SK-N-SH treated with all-trans-retinoic acid at 6 μM for 48 hours (cell line): ENCODE results near the gene GRIA1.

Source experiments
- ARNTL ChIP-seq: fragments of 450-650 bp; formaldehyde crosslinking; IDR thresholded peaks from 2 replicates; pipeline ENCODE4 v1.5.0; 2020; ENCODE audit warnings: low read depth, mild to moderate bottlenecking, moderate library complexity, borderline replicate concordance
- CREB5 ChIP-seq: fragments of 250-450 bp; sonication (Bioruptor Pico); IDR thresholded peaks from 2 replicates; pipeline ENCODE4 v1.5.1; 2020; ENCODE audit warnings: low read depth, mild to moderate bottlenecking, moderate library complexity
- ESRRG ChIP-seq: fragments of 250-450 bp; sonication (Bioruptor Pico); IDR thresholded peaks from 2 replicates; pipeline ENCODE4 v1.6.1; 2021; ENCODE audit warnings: mild to moderate bottlenecking
- ISL1 ChIP-seq: fragments of 250-450 bp; sonication (Bioruptor Pico); IDR thresholded peaks from 2 replicates; pipeline ENCODE4 v2.1.2; 2022; ENCODE audit warnings: mild to moderate bottlenecking, moderate library complexity
- PATZ1 ChIP-seq: fragments of 250-450 bp; sonication (Bioruptor Pico); IDR thresholded peaks from 2 replicates; pipeline ENCODE4 v1.8.0; 2020; ENCODE audit warnings: mild to moderate bottlenecking, moderate library complexity, borderline replicate concordance
- POU6F1 ChIP-seq: fragments of 250-450 bp; sonication (Bioruptor Pico); IDR thresholded peaks from 2 replicates; pipeline ENCODE4 v1.8.0; 2021; ENCODE audit warnings: low read depth, mild to moderate bottlenecking, moderate library complexity, borderline replicate concordance
- RARB ChIP-seq: fragments of 250-450 bp; sonication (Bioruptor Pico); IDR thresholded peaks from 2 replicates; pipeline ENCODE4 v1.8.0; 2021; ENCODE audit warnings: mild to moderate bottlenecking, moderate library complexity
- SNAI2 ChIP-seq: fragments of 250-450 bp; sonication (Bioruptor Pico); IDR thresholded peaks from 2 replicates; pipeline ENCODE4 v1.5.0; 2020; ENCODE audit warnings: mild to moderate bottlenecking, moderate library complexity
- ZC3H10 ChIP-seq: fragments of 250-450 bp; sonication (Bioruptor Pico); IDR thresholded peaks from 2 replicates; pipeline ENCODE4 v1.5.1; 2021; ENCODE audit warnings: mild to moderate bottlenecking, moderate library complexity
- ZFP3 ChIP-seq: fragments of 250-450 bp; sonication (Bioruptor Pico); IDR thresholded peaks from 2 replicates; pipeline ENCODE4 v1.5.0; 2020; ENCODE audit warnings: mild to moderate bottlenecking, moderate library complexity
- ZNF8 ChIP-seq: fragments of 450-650 bp; formaldehyde crosslinking; IDR thresholded peaks from 2 replicates; pipeline ENCODE4 v1.5.0; 2020; ENCODE audit warnings: mild to moderate bottlenecking, moderate library complexity

- TF ChIP-seq ZNF8 (CRISPR knock-in tag) (no peak), ESRRG (CRISPR knock-in tag) (no peak), PATZ1 (CRISPR knock-in tag) (no peak), ZFP3 (CRISPR knock-in tag) (no peak), POU6F1 (CRISPR knock-in tag) (no peak), ISL1 (no peak), ZC3H10 (CRISPR knock-in tag) (no peak), CREB5 (CRISPR knock-in tag) (no peak), SNAI2 (CRISPR knock-in tag) (no peak), RARB (CRISPR knock-in tag) (no peak), ARNTL (CRISPR knock-in tag) (no peak)
These were observed 44.4 kb upstream of the GRIA1 start for GRCh38 chr5:153445875-153446579.
